ENCODE measurements around the gene HHAT.

HHAT gene

DNA sequence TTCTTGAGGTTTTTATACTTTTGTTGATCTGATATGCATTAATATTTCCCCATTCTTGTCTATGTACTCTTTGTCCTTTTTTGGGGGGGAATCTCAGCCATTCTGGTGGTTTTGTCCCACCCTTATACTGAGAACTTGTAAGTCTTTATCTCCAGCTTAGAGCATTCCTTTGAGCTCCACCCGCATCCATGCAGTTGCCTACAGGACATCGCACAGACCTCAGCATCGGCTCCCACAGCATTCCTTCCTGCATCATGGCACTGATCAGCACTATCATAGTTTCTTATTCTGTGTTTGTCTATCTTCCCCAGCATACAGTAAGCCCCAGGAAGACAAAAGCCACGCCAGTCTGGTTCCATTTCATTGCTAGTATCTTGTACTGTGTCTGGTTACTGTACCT, 33.0 kb downstream of the HHAT start:
- no peak for DNase-seq

DNA sequence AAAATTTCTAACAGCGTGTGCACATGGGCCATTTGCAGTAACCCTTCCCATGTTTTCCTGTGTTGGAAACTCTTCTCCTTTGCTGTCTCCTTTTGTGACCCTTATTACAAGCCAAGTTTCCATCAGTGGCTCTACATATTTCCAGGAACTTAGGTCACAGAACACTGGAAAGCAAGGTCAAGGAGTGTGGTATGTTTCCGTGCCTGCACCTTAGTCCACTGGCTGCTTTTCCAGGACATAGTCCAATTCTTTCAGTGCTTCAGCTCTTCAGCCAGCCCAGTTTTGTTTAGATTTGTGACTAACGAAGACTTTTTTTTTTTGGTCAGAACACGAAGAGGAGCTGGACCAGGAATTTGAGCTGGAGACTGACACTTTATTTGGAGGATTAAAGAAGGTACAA, 33.8 kb downstream of the HHAT start:
- no peak for DNase-seq

DNA sequence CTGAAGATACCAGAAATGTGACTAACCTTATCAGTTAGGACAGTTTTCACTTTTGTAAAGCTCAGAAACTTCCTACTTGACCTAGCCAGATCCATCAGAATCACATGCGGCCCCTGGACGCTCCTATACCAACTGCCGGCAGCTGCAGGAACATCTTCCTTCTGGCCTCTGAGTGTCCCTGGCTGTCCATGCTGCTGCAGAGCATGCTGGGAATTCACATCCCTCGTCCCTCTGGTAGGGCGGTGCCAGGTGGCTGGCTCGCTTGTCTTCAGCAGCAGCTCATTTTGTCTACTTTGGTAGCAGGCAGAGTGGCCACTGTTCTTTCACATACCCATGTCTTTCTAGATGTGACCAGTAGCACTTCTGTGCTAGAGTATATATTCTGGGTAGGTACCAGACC, 34.4 kb downstream of the HHAT start:
- DNase-seq, result no peak

DNA sequence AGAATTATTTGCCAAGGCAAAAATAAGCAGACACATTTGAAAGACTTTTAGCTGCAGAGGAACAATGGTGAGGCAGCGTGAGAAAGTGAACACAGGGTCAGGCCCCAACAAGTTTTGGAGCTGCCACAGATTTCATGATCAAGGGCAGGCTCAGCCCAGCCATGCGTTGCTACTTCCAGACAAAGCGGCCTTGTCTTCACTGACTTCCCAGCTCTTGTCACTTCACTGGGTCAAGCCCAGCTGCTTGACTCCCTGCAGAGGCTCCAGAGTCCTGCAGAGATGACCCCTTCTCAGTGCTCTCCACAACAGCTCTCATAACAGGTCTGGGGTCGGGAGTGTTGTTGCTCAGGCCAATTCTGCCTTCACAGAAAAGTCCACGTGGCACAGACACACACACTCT, 35.8 kb downstream of the HHAT start:
- DNase-seq, result no peak

DNA sequence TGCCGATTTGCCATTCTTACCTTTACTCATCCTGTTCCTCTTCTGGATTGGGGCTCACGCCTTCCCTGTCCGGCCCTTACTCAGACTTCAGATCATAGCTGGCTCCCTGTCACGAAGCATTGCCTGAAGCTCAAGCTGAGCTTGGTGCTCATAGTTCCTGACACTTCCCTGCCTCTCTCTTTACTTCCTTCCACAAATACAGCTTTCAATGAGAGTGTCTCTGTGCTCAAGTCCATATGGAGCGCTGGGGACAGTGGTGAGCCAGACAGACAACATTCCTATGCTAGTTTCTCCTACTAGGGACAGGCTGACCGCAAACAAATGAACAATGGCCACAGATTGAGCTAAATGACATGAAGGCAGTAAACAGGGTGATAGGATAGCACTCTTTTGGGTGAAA, 38.1 kb downstream of the HHAT start:
- no peak for DNase-seq

DNA sequence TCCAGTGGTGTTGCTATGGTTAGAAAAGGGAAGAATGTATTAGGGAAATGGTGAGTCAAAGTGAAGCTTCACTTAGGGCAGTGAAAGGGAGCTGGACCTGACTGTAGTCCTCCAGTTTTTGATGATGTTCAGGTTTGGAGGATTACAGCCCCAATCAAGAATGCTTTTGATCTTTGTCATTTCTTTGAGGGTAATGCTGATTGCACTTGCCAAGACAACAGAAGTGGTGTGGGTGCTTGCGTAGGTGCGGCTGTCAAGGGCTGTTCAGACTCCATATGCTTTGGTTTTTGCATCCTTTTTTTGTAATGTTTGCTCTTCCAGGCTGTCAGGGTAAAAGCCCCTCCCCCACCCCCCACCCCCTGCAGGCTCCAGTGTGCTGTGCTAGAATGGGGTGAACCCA, 38.9 kb downstream of the HHAT start:
- no peak for DNase-seq

DNA sequence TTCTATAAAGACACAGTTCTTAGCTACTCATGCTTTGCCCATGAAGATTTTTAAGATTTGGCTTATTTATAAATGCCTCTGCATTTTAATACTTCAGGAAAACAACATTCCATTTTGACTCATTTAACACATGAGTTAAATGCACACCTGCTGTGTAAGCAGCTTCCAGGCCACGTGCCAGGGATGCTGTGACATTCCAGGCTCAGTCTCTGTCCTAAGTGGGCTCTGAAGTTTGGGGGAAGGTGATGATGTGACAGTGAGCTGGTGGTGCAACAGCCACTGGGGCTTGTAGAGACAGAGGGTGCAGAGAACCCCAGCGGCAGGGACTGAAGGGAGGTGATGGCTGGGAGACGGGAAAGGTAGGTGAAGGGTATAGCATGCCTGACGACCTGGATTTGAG, 40.7 kb downstream of the HHAT start:
- peak; percentile 10 for DNase-seq

DNA sequence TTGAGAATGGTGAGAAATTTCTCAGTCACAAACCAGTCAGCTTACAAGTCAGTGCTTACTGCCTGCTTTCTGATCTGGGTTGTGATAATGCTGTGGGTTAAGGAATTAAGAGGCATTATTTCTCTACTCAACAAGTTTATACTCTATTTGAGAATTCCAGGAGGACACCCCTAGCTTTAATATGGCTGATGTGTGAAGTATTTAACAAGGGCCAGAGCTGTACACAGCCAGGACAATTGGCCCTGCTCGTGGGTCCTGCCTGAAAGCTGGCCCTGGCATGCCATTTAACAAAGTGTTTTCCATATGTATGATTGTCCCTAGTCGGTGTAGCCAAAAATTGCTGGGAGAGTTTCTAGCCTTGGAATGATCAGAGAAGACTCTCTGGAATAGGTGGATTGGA, 43.2 kb downstream of the HHAT start:
- no peak for DNase-seq

DNA sequence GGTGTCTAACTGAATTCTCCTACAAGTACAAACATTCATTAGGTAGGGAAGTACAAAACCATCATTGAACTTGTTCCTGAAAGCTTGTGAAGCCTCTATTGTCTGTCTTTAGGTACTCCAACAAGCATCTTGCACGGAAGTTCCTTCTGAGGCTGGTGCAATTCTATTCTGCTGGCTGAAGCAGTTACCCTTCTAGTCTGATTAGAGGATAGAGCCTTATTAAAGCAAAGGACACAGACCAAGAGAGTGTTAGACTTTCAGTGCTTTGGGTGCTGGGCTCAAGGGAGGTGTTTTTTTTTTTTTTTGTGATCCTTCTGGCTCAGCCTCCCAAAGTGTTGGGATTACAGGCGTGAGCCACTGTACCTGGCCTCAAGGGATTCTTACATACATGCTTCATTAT, 43.8 kb downstream of the HHAT start:
- no peak for DNase-seq

DNA sequence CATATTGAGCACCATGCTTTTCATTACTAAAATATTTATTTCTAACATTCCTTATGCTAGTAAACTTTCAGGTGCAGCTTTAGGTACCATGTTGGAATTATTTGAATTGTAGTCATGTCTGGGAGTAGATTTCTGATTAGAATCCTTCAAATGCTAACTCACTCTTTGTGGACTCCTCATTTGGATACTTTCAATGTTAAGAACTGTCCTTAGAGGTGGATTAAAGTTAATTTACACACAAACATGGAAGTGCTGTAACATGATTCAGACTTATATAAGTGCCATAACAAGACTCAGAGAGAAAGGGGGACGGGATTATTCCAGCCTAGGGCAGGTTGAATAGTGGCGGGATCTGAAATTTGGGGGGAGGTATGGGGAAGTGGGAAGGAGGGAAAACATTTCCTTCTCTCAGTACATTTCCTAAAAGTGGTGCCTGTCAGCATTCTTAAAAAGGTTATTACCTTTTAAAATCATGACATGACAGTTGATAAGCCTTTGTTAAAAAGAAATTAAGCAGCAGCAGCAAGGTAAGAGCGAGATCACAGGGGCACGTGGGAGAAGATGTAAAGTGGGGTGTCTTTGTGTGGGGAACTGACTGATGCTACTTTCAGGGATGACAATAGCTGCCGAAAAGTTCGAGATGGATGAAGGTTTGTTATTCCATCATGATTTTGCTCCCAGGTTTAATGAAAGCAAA, 44.4 kb downstream of the HHAT start:
- DNase-seq, result no peak

DNA sequence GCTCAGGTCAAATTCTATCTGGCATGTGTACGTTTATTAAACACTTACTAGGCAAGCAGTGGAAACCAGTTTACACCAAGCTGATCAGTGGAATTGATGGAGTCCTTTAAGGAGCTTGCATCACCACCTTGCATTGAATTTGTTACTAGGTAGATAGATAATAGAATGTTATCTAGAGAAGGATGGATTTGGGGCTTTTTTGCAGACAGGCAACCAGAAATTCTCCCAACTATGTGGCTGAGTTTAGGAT, 44.9 kb downstream of the HHAT start:
- DNase-seq, result no peak

DNA sequence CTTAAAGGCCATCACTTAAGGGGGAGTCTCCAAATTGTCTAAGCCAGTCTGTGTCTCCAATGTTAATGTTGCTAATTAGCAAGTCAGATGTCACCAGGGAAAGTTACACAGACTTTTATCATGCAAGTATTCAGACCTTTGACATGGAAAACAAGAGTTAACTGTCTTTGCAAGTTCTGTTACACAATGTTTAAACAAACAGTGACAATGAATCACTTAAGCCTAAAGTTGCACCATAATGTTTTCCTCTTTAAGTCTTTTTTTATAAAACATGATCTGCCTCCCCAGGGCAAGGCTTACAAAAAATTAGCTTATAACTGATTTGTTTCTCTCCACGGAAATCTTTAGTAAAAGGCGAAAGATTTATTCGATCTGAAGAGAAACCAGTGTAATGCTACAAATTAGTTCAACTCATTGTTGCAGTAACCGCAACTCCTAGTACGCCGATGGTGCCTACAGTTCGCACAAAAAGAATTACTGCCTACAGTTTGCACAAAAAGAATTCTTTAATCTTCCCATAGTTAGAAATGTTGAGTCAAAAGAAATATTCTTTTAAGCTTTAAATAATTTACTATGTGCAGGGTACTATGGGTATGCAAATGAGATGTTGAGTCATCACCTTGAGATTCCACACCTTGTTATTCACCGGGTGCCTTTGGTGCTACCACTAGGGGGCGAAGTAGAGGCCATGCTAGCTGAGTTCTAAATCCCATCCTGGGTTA, 45.3 kb downstream of the HHAT start:
- DNase-seq, result peak; percentile 77

DNA sequence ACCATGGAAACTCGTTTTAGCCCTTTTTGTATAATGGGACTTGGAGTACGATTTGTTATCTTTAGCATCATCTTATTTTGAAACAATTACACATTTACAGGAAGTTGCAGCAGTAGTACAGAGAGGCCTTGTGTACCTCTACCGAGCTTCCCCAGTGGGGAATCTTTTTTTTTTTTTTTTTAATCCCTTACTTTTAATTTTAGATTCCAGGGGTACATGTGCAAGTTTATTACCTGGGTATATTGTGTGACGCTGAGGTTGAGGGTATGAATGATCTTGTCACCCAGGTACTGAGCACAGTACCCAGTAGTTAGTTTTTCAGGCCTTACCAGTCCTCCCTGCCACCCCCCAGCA, 45.9 kb downstream of the HHAT start:
- no peak for DNase-seq

DNA sequence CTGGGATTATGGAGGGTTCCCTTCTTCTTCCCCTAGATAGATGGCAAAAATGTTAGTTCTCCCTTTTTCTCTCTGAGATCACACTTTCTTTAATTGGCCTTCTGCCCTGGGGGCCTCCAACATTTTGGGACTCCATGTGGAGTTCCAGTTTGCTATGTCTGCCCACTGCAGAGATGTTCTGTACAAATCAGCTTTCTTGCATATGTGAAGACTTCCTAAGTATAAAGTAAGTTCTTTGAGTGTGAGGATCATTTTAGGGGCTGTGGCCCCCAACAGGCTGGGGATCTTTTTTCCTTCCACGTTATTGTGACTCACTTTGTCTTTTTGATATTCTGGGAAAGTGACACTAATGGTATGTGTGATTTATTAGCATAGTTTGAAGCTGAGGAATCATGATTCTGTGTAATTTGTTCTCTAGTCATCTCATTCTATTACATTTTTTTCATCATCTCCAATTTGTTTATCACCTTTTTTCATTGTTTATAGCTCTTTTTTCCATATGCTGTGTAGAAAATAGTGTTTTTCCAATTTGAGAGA, 48.2 kb downstream of the HHAT start:
- DNase-seq, result no peak

DNA sequence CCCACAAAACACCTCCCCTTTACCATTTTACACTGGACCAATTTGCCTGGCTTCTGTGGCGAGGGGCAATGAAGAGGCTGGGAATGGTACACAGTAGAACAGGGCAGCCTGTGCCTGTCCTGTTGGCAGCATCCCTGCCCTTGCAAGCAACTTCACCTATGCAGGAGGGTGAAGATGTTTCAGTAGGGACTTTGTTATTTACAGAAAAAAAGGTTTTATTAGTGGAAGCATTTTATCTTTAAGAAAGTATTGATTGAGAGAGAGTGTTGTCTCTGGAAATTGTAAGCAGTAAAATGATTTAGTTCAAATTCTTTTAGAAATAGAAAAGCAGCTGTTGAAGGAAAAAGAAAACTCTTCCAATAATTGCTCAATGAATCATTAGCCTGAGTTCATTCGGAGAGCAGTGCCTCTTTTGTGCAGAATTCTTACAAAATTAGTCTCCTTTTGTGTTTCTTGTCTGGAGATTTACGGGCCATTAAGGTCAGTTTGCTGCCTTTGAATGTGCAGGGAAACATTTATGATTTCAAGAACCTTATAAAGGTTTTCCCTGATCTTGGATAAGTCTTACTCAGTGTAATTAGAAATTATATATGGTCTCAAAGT, 49.1 kb downstream of the HHAT start:
- DNase-seq, result no peak

DNA sequence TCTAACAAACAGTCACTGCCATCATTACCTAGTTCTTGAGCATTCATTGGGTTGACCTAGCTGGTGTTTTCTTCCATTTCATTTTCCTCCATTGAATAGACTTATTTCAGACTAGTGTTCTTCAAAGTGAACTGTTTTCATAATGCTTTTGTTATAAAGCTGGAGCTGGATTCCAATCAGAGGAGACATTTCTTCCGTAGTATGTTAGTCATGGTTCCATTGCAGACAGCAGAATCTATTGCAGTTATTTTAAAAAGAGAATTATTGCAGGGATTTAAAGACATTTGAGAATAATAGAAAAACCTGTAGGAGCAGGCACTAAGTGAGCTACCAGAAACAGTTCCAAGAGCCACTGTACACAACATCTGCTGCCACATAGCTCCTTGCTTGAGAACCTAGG, 50.0 kb downstream of the HHAT start:
- no peak for DNase-seq

DNA sequence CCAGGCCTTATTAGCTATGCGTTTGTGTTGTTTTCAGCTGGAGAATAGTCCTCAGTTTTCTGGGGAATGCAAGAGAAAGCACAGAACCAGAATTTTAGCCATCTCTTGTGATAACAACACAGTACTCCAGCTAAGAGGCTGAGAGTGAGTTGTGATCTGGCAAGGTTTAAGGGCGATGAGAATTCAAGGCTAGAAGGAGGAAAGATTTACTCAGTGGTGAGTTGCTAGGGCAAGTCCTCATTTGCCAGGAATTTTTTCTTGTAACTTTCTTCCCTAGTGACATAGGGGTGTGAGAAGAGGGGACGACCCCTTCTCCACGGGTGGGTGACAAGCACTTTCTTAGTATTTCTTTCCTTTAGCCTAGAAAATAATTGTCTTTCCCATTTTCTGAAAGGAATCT, 53.2 kb downstream of the HHAT start:
- DNase-seq, result no peak

DNA sequence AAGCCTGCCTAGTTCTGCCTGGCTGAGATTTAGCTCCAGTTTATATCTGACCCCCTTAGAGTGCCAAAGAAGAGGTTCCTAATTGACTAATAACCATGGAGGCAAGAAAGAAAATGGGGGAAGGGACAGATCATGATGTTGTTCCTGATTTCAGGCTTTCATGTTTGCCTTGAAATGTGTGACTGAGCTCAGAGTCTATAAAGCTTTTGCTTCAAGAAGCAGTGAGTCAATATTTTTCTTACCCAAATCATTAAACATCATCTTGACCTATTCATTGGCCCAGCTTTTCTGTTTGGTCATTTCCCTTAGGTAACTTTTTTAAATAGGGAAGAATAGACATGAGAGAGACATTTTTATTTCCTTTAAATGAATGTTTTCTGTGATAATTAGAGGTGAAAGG, 55.9 kb downstream of the HHAT start:
- no peak for DNase-seq

DNA sequence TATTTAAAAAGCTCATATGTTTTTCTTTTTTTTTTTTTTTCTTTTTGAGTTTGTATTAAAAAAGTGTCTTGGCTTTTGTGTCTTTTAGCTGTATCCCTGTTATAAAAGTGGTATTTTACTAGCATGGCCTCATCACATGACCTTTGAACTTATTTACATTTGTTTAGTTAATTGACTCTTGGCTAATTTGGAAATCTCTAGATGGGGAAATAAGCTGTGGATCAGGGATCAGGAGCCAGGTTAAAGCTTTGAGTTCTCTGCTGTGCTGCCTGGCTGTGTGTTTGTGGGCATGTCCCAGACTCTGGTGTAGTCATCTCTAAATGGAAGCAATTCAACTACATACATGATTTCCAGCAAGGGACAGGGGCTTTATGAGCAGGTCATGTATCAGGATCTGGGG, 56.5 kb downstream of the HHAT start:
- DNase-seq, result no peak

DNA sequence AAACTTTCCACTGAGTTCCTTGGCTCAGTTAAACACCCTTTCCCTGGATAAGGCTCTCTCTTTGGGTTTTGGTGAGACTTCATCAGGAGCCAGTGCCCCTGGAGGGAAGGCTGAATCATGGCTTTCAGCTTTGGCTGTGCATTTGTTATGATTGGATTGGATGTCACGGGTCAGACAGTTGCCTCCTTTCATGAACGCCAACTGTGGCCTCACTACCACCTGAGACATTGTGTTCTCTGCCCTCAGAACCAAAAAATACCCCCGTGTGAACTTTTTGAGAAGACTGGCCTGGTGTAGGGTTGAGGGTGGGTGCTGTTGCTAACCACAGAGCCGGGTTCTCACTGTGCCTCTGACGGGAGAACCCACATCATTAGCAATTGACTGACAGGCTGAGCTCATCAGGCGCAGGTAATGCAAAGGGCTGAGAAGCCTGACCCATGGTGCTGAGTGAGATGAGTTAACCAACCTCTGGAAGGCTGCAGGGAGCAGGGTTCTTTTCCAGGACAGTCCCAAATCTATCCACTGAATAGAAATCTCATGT, 65.6 kb downstream of the HHAT start:
- no peak for DNase-seq

DNA sequence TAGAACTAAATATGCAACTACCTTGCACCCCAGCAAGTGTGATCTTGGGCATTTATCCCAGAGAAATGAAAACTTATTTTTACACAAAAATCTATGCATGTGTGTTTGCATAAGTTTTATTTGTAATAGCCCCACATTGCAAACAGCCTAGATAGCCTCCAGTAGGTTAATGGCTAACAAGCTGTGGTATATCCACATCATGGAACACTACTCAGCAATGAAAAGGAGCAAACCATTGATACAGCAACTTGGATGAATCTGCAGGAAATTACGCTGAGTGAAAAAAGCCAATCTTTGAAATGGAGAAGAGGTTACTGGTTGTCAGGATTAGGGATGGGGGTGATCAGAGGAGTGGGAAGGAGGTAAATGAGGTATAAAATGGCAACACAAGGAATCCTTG, 67.8 kb downstream of the HHAT start:
- no peak for DNase-seq

DNA sequence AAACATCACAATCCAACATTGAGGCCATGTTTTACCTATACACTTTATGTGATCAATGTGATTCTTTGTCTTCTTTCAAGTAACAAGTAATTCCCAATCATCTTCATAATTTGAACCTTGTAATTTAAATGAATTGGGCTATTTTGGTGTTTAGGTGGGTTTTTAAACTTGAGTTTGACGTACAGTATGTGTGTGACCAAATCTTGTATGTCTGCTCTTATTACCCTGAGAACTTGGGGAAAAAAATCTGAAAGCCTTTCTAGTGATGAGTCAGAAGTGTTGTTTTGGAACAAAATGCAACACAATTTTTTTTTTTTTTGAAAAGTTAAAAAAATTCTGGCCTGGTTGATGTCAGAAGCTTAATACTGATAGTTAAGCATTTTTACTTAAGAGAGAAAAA, 68.5 kb downstream of the HHAT start:
- DNase-seq, result no peak

DNA sequence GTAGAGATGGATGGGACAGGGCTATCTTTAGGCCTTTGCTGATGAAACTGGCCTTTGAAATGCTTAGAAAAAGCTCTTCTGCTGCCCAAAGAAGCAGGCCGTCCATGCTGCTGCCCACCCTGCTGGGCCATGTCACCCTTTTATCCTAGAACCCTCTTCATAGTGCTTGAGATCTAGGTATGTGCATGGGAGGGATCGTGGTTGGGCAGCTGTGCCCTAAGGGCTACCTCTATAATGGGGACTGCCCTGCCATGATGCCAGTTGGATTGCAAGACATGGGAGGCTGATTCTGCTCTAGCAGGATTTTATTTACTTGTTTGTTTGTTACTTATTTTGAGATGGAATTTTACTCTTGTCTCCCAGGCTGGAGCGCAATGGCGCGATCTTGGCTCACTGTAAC, 69.0 kb downstream of the HHAT start:
- DNase-seq, result no peak

DNA sequence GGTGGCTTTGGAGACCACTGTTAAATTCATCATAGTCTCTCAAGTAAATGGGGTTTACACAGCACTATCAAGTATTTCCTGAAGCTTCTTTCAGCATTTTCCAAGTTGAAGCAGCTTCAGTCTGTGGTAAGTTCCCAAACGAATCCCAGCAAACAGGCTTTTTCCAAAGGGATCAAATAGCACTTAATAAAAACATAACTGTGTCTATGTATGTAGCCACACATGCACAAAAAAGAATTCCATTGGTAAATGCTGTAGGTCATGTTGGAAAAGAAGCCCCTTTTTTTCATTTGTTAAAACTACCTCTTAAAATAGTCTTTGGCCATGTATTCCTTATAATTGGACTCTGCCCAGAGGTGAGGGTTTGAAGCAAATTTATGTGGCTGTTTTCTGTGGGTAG, 69.8 kb downstream of the HHAT start:
- DNase-seq, result no peak

Data from NCI-H1694 (cell line).